Activated CD4-positive, alpha-beta T cell treated with anti-CD3 and anti-CD28 coated beads for 48 hours (primary cell): ENCODE results near the gene URAD.
A peak's percentile ranks its signal among the peaks of the same experiment; 100 is the strongest.

Experiments used
- DNase-seq: peaks from one replicate; pipeline ENCODE4 v3.0.0-alpha.2; 2020

URAD gene

DNA sequence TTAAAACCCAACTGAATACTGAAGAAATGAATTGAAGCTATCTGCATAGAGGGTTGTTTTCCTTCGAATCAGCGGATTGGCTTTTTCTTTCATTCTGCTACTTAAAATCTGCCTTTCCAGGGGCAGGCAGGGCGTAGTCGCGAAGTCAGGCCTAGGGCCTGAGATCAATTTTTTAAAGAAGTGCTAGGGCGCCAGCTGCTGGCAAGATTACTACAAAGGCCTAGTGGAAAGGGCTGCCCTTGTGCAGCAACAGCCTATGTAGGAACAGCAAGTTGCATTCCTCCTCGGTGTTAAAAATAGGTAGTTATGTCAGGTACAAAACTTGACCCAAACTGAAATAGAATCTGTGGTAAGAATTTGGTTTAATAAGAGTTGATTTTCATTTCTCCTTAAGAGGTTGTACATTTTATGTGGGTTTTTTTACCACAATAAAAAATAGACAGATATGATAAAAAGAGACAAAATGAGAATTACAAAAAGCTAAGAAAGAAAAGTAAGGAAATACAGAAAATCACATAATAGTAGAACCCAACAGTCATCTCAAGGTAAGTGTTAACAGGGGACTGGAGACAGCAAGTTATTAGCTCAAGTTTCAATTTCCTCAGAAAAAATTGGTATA is 9.5 kb upstream of the URAD start:
- DNase-seq: peak; percentile 41

DNA sequence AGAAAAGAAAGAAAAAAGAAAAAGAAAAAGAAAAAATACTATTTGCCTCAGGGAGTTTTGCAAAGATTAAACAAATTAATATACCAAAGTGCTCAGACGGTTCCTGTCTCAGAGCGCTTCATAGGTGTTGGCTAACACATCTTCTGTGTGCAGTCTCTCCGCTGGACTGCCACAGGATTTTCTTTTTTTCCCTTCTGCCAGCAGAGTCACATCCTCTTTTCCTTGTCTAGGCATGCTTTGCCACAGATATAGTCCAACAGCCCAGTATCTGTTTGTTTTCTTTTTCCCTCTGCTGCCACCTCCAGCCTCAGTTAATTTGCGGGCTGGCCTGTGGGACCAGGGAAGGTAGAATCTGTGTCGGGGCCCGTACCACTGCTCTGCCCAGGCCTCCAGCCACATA is 3.4 kb upstream of the URAD start:
- DNase-seq: no peak

DNA sequence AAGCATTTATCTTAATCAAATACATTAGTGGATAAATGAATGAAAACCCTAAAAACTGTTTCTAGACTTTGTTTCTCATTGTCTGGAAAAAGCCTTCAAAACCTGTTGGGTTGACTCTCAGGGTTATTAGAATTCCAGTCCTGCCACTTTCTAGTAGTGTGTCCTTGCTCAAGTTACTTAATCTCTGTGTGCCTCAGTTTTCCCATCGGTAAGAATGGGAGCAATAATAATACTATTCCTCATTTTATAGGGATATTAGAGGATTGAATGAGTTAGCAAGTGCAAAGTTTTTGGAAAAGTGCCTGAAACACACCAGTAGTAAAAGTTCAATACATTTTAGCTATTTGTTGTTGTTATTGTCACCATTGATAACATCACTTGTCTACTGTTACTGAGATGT is 2.9 kb downstream of the URAD start:
- DNase-seq: no peak

DNA sequence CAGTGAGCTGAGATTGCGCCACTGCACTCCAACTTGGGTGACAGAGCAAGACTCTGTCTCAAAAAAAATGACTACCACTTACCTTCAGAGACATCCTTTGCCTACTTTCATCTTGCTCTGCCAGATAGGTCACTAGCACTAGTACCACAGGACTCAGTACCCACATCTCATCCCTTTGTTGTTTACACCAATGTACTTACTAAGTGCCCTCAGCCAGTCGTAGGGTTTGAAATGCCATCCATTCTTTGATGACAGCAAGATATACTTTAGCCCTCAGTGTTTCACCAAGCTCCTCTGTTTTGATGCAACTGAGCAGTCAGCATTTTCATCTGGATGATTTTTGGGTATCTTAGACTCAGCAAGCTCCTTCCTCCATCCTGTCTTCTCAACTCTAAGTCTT is 6.1 kb downstream of the URAD start:
- DNase-seq: no peak

DNA sequence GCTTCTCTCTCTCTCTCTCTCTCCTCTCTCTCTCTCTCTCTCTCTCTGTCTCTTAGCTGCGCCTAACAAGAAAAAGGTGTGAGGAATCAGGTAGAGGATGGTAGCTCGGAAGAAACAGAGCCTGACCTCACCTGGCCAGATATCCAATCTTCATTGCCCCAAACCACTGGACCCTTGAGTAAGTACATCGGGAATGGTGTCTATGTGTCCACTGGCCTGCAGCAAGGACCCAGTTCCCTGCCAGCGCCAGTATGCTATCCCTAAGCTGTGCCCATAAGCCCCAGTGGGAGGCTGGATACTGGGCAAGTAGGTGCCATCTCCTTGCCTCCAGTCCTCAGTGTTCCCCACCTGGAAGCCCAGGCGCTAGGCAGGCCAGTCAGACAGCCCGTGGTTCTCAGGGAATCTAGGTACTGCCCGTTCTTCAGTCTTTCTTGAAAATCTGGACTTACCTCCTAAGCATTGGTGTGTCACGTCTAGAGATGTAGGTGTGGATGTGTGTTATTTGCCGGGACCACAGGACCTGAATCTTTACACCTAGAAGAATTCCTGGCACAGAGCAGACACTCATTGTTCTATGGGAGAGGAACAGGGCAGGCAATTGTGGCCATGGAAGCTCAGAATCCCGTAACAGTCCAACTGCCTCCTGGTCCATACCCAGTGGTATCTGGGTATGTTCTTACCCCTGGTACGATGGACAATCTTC is 7.3 kb downstream of the URAD start:
- no peak for DNase-seq

DNA sequence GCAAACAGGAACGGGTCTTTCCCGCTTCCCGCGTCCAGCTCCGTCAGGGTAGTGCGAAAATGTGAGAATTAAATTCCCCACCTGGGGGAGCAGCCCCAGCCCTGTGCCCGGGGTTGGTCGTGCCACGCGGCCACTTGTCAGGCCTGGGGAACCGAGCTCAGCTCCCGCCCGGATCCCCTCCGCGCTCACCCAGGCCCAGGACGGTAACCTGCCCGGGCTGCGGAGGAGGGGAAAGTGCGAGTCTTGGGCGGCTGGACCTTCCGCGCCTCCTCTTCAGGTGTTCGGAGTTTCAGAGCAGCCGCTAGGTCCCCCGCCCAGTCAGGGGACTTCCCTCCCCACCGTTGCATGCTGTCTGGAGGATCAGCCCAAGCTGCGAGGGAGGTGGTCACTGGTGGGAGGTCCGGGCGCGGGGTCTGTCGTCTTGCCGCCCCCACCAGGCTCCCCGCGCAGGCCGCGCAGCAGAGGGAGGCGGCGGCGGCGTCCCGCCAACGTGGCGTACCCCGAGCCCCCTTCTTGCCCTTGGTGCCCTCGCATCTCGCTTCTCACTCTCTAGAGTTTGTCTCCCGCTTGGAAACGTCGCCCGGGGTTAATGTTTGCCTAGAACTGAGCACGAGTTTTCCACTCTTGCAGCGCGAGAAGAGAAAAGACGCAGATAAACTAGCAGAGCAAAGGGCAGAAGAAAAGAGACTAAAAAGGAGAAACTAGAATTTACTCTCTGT is 8.1 kb downstream of the URAD start:
- no peak for DNase-seq

DNA sequence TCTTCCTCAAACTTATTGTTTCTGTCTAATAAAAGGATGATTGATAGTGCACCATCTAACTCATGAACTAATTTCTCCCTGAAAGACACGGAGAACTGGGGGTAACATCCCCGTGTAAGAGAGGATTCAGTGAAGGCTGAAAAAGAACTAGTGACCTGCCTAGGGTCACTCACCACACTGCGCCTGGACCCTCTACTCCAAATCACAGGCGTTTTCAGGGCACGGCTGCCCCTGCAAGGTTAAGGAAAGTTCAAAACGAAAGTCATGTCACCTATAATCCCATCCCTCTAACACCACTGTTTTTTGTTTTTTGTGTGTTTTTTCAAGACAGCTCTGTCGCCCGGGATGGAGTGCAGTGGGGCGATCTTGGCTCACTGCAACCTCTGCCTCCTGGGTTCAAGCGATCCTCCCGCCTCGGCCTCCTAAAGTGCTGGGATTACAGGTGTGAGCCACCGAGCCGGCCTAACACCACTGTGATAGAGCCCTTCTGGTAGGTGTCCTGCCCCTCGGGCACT is 8.7 kb downstream of the URAD start:
- no peak for DNase-seq

DNA sequence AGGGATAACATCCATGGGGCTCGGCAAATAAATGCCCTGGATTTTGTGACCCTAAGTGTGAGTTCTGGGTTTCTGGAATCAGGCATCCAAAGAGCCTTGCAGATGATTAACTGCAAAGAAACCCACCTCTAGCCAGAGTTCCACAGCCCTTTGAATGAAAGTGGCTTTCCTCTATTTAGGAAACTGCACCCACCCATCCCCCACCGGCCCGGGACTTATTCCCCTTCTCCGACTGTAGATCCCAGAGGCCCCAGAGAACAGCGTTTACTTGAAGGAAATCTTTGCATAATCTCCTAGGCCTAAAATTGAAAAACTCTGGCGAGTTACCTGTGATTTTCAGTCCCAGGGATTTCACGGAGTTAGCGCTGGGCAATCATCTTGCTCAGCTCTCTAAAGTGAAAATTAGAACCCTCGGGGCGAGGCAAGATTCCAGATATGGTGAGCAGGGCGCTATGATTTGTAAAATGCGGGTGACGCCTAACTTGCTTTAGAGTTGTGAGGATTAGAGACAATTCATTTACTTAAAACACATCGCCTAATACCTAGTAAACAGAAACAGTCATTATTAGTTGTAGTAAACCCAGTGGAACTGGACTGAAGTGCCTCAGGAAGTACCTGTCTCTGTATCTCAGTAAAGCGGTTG is 9.4 kb downstream of the URAD start:
- DNase-seq: no peak

DNA sequence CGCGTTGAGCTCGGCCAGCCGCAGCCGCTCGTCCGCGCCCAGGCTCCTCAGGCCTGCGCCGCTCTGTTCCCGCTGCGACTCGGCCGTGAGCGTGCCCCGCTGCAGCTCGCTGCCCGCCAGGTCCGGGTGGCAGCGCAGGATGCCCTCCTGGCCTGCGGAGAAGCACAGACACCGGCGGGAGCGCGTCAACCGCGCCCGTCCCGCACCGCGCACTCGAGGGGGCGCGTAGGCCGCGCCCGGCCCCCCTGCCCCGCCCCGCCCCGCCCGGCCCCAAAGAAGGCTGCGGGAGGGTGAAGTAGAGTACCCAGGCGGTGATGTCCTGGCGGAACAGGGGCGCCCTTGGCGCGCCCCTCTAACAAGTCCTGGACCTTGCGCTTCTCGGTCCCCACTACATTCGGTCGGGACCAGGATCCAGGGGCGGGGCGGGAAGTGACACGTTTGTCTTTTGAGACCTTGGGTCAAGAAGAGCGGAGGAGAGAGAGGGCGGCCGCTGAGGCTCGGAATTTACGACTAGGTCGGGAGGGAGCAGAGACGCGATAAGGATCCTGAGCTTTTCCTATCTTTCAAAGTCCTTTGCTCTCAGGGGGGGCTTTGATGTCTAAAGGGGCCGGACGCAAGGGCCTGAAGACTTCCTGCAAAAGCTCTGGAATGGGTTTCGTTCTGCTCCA is 10.1 kb downstream of the URAD start:
- DNase-seq: no peak

DNA sequence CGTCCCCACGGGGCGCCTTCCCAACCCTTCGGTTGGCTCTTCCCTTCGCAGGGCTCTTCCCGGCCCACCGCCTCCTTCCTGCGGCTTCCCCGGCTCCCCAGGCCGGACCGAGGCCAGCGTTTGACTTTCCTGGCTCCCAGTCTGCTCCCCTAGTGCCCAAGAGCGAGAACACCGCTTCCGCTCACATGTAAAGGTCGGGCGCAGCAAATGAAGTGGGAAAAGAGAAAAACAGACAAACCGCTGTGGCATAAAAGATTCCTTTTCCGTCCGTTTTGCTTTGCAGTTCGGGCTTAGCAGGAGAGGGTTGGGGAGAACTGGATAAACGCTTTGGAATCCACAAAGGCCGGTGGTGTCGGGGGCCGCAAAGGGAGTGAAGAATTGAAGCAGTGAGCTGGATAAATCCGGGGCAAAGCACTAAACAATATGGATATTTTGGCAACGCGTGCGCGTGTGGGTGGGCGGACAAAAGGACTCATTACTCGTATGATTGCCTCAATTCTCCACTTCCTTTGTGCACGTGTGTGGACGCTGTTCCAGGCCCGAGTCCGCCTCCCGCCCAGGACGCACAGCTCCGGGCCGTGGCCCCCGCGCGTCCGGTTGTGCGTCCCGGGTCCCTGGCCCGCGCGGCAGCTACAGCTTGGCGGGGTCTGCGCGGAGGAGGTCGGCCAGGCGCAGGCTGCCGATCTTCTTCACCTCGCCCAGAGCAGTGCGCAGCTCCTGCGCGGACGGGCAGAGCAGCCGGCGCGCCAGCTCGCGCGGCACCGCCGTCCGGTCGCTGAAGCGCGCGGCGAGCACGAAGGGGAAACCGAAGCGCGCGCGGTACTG is 10.8 kb downstream of the URAD start:
- DNase-seq: no peak

DNA sequence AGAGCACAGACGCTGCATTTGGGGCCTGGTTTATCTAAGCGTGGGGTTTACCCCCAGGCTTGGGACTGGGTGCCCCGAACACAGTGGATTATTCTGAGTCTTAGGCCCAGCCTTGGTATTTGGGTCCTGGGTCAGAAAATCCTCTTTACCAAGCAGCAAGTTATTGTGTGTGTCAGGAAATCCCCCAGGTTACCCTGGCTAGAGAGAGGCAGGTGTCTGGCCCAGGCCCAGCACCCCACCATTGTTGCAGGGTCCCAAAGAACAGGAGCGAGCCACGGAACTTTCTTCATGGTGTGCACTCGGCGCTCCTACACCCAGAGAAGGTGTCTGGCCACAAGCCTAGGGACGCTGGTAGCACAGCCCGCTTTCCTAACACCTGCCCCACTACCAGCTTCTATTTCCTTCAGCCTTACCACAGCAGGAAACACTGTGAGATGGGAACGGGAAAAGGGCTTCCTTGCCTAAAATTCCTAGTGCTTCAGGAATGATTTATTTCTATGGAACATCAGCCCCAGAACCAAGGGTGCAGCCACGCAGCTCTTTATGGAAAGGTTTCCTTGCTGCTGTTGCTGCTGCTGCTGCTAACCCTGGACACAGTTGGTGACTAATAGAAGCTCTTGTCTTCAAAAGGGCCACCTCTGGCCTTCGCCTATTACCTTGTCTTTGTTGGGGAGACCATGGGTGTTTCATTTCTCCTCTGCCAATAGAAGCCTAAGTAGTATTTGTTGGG is 12.0 kb downstream of the URAD start:
- no peak for DNase-seq

DNA sequence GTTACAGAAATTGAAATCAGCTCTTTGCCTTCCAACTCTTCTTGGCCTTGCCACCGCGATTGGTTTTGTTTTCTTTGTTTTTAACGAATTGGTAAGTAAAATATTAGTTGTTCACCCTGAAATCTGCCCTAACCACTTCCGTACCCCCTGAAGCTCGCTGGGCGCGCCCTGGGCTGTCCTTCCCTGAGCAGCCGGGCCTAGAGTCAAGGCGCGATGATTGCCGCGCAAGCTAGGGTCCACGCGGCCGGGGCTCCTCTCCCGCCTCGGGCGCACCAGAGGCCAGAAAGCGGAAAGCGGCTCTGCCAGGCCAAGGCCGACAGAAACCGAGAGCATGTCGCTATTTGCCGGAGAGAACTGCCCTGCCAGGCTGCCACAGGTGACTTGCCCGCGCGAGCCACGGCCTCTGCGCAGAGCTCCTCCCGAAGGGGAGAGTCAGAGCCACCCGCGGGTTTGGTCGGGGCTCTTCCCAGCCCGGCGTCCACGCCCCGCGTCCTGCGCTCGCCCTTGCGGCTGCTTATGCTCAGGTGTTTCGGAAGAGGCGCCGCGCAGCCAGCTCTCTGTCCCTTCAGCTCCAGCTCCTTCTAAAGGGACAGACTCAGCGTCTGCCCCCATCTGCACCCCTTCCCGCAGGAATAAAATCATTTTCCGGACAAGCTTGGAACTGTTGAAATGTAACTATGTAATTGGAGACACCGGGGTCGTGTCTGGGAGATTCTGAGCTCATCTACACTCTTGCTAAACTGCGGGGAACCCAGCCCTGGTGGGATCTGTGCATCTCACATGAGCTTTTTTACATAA is 12.7 kb downstream of the URAD start:
- DNase-seq: no peak

DNA sequence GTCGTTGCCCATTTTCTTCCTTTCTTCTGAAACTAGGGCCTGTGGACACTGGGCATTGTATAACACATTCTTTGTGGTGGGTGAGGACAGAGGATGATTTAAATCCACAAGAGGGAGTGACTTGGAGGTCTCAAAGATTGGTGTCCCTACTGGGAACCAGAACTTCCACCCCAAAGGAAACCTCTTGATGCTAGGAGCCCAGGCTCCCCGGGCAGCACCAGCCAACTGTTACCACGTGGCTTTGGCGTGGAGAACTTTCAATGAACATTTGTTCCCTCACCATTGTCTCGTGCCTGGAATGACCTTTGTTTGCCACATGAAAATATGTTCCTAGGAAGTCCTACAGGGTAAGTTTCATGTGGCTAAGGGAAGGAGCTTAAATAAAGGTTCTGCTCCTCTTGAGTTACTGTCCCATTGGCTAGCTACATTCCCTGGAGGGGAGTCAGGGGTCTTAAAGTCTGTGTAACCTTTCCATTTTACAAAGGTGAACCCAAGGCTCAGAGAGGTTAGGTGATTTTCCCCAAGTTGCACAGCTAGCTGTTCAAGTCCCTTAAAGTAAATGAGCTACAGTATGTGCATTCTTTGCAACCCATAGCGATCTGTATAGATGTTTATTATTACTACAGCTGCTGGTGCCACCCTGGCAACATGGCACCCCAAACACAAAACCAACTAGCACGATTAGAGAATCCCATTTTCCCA is 14.4 kb downstream of the URAD start:
- no peak for DNase-seq

DNA sequence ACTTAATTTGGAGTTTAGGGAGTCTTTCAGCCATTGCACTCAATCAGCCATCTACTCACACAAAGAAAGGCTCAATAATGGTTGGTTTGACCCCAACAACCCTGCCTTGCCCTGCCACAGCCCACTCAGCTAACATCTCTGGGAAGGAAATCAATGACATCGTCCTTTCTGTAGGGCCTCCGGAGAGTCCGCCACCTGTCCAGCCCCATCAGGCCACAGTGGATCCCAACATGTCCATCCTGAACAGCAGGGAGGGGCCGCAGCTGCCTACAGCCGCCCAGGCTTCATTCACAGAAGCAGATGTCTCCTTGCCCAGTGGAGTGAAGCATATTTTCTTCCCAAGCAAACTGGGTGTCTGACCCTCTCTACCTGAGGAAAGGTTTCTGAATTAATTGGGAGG is 15.2 kb downstream of the URAD start:
- DNase-seq: no peak

DNA sequence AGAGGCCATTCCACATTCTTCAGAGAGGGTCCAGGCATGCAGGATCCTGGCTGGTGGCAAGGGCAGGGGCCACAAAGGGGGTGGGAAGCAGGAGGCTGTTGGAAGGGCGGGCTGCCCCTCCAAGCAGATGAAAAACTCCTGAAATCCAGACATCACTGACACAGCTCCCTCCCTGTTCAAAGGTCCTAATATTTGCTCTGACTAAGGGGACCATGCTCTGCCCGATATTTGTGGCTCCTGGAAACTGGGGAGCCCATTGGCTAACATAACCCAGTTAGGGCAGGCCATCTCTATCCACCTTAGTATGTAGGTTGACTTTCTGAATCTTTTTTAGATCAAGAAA is 16.0 kb downstream of the URAD start:
- no peak for DNase-seq

DNA sequence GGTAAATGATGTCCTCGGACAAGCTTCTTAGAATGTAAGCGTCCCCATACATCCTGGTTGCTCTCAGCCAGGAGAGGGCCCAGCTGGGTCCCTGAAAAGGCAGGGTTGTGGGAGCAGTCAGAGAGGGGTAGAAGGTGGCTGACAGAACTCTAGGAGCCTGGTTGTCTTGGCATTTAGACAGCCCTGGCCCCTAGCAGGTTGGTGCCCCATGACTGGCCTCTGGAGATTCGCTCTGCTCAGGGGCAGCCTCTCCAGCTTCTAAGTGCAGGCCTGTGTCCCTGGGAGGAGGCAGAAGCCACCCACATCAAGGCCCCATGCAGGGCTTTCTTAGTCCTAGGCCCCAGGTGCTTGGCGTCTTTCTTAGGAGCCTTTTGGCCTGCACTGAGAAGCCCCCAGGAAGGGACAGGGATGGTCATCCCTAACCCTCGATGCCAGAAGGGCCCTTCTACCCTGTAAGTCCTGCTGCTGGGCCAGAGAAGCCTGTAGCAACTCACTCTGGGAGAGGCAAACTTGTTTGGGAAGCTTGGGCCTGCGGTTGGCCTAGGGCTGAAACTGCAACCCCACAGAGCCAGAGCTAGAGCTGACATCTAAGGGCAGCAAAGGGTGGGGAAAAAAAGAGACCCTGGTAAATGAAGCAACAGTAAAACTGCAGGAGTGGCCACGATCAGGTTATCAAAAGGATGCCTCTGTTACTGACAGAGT is 16.6 kb downstream of the URAD start:
- no peak for DNase-seq

DNA sequence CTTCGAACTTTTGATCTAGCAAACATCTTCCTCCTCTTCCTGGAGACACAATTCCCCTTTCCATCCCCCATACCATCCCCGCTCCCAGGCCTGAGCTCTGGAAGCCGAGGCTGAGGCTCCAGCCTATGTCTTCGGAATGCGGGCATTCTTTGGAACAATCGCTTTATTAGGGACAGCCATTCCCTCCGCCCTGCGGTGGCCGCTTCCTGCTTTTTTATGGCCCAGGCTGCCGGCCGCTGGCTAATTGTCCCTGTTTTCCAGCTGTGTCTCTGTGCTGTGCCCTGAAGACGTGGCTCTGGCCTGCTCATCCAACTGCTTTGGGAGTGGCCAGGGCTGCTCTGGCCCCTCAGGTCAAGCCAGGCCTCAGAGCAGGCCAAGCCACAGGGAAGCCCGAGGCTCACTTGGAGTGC is 17.3 kb downstream of the URAD start:
- no peak for DNase-seq

DNA sequence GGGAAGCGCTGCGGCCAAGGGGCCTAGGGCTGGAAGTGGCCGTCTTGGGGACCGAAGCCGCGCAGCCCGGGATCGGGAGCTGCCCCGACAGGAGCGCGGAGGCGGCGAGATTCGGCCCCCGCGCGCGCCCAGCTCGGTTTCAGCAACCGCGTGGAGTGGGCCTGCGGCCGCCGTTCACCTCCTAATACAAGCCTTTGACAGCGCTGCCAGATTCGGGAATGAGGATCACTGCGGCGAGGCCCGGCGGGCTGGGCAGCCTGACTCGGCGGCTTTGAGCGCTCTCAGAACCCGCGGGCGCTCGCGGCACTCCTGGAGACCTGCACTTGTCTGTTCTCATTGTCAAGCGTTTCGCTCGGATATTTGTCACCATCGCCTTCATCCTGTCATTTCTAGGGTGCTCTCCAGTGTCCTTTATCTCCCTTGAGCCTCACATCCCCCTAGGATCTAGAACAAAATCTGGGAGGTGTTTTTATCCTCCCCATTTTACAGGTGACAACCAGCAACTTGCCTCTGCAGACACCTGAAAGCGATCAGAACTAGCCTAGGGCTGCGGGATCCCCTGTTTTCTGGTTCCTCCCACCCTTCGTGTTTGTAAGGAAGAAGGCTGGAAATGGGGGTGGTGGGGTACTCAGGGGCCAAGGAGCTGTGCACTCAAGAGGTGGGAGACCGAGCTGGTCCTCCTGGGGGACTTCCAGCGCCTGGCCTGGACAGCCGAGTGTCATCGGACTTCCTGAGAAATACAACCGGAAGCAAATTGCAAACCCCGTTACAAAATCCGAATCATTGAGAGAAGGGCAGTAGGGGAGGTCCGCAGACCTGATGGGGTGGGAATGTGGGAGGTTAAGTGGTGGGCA is 17.9 kb downstream of the URAD start:
- no peak for DNase-seq
